ENCODE measurements around the gene KANTR.

Gene KANTR

GRCh38 chrX:53094582-53094905 lies 602 bp downstream of the KANTR start:
- peak overlapping the region; percentile 88 for H3K4me2 ChIP-seq (ENCODE audit: low read depth, low read length, poor library complexity, severe bottlenecking)
- H2AFZ ChIP-seq (ENCODE audit: low read depth, low read length, severe bottlenecking) = peak overlapping the region; percentile 82
- H3K27me3 ChIP-seq (ENCODE audit: low read length) = no peaks in the 10 kb centered on the region
- H3K9ac ChIP-seq (ENCODE audit: low read length) = peak overlapping the region; percentile 61
- no peak for TF ChIP-seq CTCF (IDR thresholded peaks at IDR 0.05; ENCODE audit: insufficient read depth, low read length, poor library complexity, severe bottlenecking)
- peaks cover 10% of the 10 kb centered on the region for H3F3A ChIP-seq (ENCODE audit: insufficient read depth)
- peak overlapping the region; percentile 76 for H3K4me3 ChIP-seq (ENCODE audit: insufficient read depth, low read length, poor library complexity, severe bottlenecking)
- no peaks in the 10 kb centered on the region for H3K36me3 ChIP-seq (ENCODE audit: low read length)
- H3K9me3 ChIP-seq (ENCODE audit: insufficient read depth, low read length) = no peaks in the 10 kb centered on the region
- peaks cover 10% of the 10 kb centered on the region; the same call in 1 of the 2 replicates for H3K79me2 ChIP-seq (ENCODE audit: insufficient read depth, low read length)
- H3K27ac ChIP-seq (ENCODE audit: low read depth, low read length) = peak overlapping the region; percentile 84
- no peaks in the 10 kb centered on the region for H3K9me2 ChIP-seq (replicated peaks; ENCODE audit: insufficient read depth, low read length)
- no peaks in the 10 kb centered on the region for H4K20me1 ChIP-seq (ENCODE audit: low read depth, low read length)

DNA sequence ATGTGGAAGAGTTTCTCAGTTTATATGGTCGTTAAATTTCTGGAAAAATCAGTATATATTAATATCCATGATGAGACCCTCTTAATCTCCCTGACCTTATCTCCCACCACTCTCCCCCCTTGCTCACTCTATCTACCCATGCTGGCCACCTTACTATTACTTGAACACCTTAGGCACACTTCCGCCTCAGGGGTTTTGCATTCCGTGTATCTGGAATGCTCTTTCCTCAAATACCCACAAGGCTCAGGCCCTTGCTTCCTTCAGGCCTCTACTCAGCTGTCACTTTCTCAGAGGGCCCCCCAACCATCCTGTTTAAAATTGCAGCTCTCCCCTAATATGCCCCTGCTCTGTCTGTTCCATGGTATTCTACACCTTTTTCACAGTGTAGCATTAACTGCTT lies 1.9 kb downstream of the KANTR start:
- Histone ChIP-seq H3K4me2 (ENCODE audit: low read depth, low read length, poor library complexity, severe bottlenecking) (peak overlapping the region; percentile 88), H3K27me3 (ENCODE audit: low read length) (no peaks in the 10 kb centered on the region), H2AFZ (ENCODE audit: low read depth, low read length, severe bottlenecking) (no peak overlapping the region), H3F3A (ENCODE audit: insufficient read depth) (peaks cover 10% of the 10 kb centered on the region), H3K9me3 (ENCODE audit: insufficient read depth, low read length) (no peaks in the 10 kb centered on the region), H3K36me3 (ENCODE audit: low read length) (no peaks in the 10 kb centered on the region), H3K4me3 (ENCODE audit: insufficient read depth, low read length, poor library complexity, severe bottlenecking) (no peak overlapping the region), H3K79me2 (ENCODE audit: insufficient read depth, low read length) (peaks cover 10% of the 10 kb centered on the region; the same call in 1 of the 2 replicates), H3K9ac (ENCODE audit: low read length) (no peak overlapping the region), H3K27ac (ENCODE audit: low read depth, low read length) (no peak overlapping the region), H4K20me1 (ENCODE audit: low read depth, low read length) (no peaks in the 10 kb centered on the region), H3K9me2 (replicated peaks; ENCODE audit: insufficient read depth, low read length) (no peaks in the 10 kb centered on the region)
- no peak for TF ChIP-seq EZH2phosphoT487 (conservative IDR thresholded peaks at IDR 0.05; ENCODE audit: low read length)

- Histone ChIP-seq H3K9me3 (ENCODE audit: insufficient read depth, low read length) (no peaks in the 10 kb centered on the region), H3K36me3 (ENCODE audit: low read length) (no peaks in the 10 kb centered on the region), H3K27ac (ENCODE audit: low read depth, low read length) (no peak overlapping the region), H3K4me3 (ENCODE audit: insufficient read depth, low read length, poor library complexity, severe bottlenecking) (no peak overlapping the region), H3K27me3 (ENCODE audit: low read length) (no peaks in the 10 kb centered on the region), H2AFZ (ENCODE audit: low read depth, low read length, severe bottlenecking) (no peak overlapping the region), H3K4me2 (ENCODE audit: low read depth, low read length, poor library complexity, severe bottlenecking) (no peak overlapping the region), H3K79me2 (ENCODE audit: insufficient read depth, low read length) (0 out of 2 replicates have a peak, but pooled peaks cover 3% of the 10 kb centered on the region), H4K20me1 (ENCODE audit: low read depth, low read length) (no peaks in the 10 kb centered on the region), H3F3A (ENCODE audit: insufficient read depth) (no peaks in the 10 kb centered on the region), H3K9me2 (replicated peaks; ENCODE audit: insufficient read depth, low read length) (no peaks in the 10 kb centered on the region), H3K9ac (ENCODE audit: low read length) (no peak overlapping the region)
- no peak for TF ChIP-seq CTCF (IDR thresholded peaks at IDR 0.05; ENCODE audit: insufficient read depth, low read length, poor library complexity, severe bottlenecking)
- TF ChIP-seq EZH2phosphoT487 (conservative IDR thresholded peaks at IDR 0.05; ENCODE audit: low read length) = no peak
Observed at GRCh38 chrX:53114864-53115549, 21.1 kb downstream of the KANTR start.

DNA sequence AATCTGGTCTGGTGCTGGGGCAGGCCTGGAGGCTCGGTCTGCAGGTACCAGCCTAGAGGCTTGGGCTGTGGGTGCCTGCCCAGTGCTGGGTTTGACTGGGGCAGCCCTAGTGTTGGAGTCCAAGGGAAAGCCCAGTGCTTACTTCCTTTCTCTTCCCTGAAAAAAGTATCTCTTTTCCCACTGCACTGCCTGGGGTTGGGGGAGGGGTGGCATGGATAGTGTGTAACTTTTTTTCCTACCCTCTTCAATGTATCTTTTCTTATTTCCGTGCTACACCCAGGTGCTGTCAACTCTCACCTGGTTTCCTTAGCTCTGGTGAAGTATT lies 21.6 kb downstream of the KANTR start:
- H3K4me3 ChIP-seq (ENCODE audit: insufficient read depth, low read length, poor library complexity, severe bottlenecking) = no peak overlapping the region

More for the DNA sequence above, 21.6 kb downstream of the KANTR start:
- Histone ChIP-seq H3K36me3 (ENCODE audit: low read length) (no peaks in the 10 kb centered on the region), H3K9ac (ENCODE audit: low read length) (no peak overlapping the region), H3K9me2 (replicated peaks; ENCODE audit: insufficient read depth, low read length) (no peaks in the 10 kb centered on the region), H3F3A (ENCODE audit: insufficient read depth) (no peaks in the 10 kb centered on the region), H2AFZ (ENCODE audit: low read depth, low read length, severe bottlenecking) (no peak overlapping the region), H3K79me2 (ENCODE audit: insufficient read depth, low read length) (0 out of 2 replicates have a peak, but pooled peaks cover 3% of the 10 kb centered on the region), H4K20me1 (ENCODE audit: low read depth, low read length) (no peaks in the 10 kb centered on the region), H3K27ac (ENCODE audit: low read depth, low read length) (no peak overlapping the region), H3K9me3 (ENCODE audit: insufficient read depth, low read length) (no peaks in the 10 kb centered on the region), H3K27me3 (ENCODE audit: low read length) (no peaks in the 10 kb centered on the region), H3K4me2 (ENCODE audit: low read depth, low read length, poor library complexity, severe bottlenecking) (no peak overlapping the region)
- TF ChIP-seq EZH2phosphoT487 (conservative IDR thresholded peaks at IDR 0.05; ENCODE audit: low read length) (no peak), CTCF (IDR thresholded peaks at IDR 0.05; ENCODE audit: insufficient read depth, low read length, poor library complexity, severe bottlenecking) (no peak)
